HG03135 (cell line): ENCODE data around the gene ZNF318.
A peak's percentile ranks its signal among the peaks of the same experiment; 100 is the strongest.
"Not testable (repeated sequence)": the region's sequence is repeated elsewhere in the genome, so short reads cannot be mapped to it uniquely, and the experiment has no call there.

ENCODE experiments used
- ATAC-seq: cut with Tn5 transposase; IDR thresholded peaks from one replicate; pipeline ENCODE4 v1.9.1; 2021; ENCODE audit warnings: mild to moderate bottlenecking, moderate library complexity; ENCODE audit not compliant: unreplicated experiment

The ZNF318 gene, protein sequence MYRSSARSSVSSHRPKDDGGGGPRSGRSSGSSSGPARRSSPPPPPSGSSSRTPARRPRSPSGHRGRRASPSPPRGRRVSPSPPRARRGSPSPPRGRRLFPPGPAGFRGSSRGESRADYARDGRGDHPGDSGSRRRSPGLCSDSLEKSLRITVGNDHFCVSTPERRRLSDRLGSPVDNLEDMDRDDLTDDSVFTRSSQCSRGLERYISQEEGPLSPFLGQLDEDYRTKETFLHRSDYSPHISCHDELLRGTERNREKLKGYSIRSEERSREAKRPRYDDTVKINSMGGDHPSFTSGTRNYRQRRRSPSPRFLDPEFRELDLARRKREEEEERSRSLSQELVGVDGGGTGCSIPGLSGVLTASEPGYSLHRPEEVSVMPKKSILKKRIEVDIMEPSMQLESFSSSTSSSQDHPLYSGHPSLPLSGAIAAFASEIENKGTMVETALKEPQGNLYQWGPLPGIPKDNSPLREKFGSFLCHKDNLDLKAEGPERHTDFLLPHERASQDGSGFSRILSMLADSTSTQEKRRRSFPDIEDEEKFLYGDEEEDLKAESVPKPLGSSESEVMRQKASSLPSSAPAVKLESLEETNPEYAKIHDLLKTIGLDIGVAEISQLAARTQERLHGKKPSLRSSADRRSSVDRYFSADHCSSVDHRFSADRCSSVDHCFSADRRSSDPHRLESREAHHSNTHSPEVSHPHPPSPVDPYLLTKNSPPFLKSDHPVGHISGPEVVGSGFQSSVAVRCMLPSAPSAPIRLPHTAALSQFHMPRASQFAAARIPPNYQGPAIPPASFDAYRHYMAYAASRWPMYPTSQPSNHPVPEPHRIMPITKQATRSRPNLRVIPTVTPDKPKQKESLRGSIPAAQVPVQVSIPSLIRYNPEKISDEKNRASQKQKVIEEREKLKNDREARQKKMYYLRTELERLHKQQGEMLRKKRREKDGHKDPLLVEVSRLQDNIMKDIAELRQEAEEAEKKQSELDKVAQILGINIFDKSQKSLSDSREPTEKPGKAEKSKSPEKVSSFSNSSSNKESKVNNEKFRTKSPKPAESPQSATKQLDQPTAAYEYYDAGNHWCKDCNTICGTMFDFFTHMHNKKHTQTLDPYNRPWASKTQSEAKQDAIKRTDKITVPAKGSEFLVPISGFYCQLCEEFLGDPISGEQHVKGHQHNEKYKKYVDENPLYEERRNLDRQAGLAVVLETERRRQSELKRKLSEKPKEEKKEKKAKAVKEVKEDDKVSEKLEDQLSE (N-terminal part only)

DNA sequence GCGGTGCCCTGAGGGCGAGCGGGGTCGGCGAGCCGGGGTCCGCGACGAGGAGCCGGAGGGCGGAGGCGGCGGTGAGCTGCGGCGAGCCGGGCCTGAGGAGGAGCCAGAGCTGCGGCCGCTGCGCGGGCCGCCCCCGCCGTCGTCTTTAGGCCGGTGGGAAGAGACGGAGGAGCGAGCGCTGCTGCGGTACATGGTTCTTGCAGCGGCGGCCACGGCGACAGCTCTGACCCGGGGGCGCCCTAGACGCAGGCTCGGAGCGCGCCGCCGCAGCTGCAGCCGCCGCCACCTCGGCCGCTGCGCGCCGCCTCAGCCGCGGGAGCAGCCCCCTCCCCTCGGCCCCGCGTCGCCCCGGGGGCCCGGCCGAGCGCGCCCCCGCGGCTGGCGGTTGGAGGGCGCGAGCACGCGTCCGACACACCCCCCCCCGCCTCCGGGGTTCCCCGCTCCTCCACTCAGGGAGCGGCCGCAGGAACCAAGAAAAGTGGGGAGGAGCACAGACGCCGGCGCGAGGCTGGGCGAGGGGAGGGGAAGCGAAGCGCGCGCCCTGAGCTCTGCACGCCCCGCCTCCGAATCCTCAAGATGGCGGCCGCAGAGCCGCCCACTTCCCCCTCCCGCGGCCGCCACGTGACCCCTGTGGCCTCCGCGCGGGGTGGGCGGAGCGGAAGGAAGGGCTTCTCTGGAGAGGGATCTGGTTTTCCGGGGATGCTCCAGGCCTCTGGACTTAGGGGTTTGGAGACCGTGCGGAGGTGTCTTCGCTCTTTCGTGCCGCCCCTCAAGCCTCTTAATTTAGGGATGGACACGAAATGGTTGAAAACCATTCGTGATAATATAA is at the start of gene ZNF318:
Gene ZNF318, minus strand, starts transcription at position 474 of the 829 bp plus-strand sequence. Its CDS starts 282 bp downstream, at position 192.
- ATAC-seq: peak; percentile 80

DNA sequence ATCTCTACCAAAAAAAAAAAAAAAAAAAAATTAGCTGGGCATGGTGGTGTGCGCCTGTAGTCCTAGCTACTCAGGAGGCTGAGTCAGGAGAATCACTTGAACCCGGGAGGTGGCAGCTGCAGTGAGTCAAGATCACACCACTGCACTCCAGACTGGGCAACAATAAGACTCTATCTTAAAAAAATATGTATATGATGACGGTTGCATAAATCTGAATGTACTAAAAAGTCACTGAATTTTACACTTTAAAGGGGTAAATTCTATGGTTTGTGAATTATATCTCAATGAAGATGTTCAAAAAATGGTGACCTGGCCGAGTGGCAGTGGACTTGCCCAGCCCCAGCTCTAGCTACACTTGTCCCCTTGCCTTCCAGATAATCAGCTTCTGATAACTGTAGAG is 47.5 kb upstream of the ZNF318 start:
- no peak for ATAC-seq

DNA sequence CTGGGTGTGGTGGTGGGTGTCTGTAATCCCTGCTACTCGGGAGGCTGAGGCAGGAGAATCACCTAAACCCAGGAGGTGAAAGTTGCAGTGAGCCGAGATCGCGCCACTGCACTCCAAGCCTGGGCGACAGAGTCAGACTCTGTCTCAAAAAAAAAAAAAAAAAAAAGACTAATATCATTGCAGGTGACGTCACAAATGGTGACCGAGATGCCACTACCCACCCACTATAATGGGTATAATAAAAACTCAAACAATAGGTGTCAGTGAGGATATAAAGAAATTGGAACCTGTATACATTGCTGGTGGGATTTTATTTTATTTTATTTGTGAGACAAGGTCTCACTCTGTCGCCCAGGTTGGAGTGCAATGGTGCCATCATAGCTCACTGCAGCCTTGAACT is 45.8 kb upstream of the ZNF318 start:
- ATAC-seq: not testable (repeated sequence)

DNA sequence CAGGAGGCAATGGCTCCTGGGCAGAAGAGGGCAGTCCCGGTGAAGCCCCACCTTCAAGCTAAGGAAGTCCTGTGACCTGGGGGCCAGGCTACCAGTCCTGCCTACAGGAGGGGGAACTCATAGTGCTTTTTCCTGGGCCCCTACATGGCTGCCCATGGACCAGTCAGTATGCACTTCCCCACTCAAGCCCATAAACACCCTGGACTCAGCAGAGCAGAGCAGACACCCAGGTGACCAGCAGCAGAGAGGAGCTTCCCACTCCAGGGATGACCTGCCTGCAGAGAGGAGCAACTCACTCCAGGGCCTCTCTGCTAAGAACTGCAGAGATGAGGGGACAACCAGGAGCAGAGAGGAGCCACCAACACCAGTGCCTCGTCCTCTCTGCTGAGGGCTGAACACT is 43.6 kb upstream of the ZNF318 start:
- no peak for ATAC-seq

DNA sequence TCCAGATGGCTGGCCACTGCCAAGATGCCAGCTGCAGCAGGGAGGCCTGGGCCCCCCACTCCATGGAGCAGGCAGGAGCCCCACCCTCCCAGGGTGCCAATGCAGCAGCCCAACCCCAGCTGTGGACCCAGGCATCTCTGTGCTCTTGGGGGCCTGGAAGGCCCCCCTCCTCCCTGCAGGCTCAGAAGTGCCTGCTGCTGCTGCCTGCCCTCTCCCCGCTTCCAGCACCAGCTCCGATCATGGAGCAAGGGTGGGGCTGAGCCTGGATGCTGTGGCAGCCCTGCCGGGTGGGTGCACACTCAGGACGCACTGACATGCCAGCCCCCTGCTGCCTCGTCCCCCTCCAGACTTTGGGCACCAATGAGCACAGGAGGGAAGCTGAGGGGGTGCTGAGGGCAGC is 43.1 kb upstream of the ZNF318 start:
- ATAC-seq: no peak

DNA sequence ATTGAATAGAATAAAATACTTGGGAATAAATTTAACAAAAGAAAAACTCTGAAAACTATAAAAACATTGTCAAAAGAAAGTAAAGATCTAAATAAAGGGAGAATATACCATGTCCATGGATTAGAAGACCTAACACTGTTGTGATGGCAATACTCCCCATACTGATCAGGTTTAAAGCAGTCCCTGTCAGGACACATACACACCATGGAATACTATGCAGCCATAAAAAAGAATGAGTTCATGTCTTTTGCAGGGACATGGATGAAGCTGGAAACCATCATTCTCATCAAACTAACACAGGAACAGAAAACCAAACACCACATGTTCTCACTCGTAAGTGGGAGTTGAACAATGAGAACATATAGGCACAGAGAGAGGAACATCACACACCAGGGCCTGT is 41.3 kb upstream of the ZNF318 start:
- not testable (repeated sequence) for ATAC-seq

GRCh38 chr6:43408259-43408658 is 38.8 kb upstream of the ZNF318 start:
- ATAC-seq: no peak

DNA sequence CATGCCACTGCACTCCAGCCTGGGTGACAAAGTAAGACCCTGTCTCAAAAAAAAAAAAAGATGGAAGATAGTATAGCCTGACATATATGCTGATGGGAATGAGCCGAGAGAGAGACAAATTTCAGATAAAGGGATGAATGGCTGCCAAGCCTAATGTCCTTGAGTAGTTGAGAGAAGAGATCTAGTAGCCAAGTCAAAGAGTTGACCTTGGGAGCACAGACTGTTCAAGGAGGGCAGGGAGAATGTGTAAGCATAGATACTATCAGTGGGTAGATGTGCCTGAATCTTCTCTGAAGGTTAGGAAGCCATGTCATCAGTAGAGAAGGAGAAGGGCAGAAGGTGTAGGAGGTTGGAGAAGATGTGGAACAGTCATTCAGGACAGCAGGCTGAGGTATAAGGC is 37.8 kb upstream of the ZNF318 start:
- ATAC-seq: no peak

- no peak for ATAC-seq
Observed at GRCh38 chr6:43405354-43405753, 35.9 kb upstream of the ZNF318 start.

- ATAC-seq: no peak
Observed at GRCh38 chr6:43402820-43403219, 33.4 kb upstream of the ZNF318 start.

- no peak for ATAC-seq
Observed at GRCh38 chr6:43401730-43402129, 32.3 kb upstream of the ZNF318 start.

DNA sequence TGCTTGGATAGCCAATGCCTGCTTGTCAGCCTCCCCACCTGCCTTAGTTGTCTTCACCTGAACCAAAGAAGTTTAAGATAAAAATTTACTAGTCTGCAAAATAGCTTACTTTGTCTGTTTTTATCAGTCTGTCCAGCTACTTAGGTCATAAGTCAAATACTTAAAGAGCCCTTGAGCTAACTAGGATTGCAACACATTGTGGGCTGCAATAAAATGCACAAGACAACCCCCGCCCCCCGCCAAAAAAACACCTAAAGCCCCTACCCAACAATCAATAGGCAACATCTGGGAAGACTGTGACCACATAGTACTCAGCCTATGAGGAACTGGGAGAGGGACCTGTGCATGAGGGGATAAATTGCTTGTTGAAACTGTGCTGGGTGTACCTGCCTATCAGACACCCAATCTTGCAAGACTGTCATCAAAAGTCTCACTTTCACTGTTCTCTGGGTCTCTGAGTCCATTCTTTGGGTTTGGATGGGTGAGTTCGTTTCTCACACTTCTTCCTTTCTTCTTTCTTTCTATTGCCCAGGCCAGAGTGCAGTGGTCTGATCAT is 30.6 kb upstream of the ZNF318 start:
- no peak for ATAC-seq

DNA sequence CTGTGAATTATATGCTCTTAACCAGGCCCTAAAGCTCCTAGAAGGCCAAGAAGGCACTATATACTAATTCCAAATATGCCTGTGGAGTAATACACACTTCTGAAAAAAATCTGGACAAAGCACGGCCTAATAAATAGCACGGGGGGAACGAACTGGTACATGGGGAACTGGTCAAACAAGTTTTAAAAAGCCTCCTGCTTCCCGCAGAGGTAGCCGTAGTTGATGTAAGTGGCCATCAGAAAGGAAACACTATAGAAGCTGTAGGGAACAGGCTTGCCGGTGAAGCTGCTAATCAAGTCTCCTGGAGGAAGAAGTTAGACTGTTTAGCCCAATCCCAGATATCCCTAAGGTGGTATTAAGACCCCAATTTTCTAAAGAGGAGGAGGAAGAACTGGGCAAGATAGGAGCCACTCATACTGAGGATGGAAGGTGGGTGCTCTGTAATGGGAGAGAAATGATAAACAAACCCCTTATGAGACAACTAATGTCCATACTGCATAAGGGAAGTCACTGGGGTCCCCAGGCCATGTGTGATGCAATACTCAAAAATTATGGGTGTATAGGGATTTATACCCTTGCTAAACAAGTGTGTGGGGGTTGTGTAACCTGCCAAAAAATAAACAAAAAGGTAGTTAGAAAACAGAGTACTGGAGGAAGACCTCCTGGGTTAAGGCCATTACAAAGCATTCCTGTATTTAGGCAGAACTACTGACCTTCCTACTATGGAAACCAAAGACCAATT is 27.1 kb upstream of the ZNF318 start:
- no peak for ATAC-seq

DNA sequence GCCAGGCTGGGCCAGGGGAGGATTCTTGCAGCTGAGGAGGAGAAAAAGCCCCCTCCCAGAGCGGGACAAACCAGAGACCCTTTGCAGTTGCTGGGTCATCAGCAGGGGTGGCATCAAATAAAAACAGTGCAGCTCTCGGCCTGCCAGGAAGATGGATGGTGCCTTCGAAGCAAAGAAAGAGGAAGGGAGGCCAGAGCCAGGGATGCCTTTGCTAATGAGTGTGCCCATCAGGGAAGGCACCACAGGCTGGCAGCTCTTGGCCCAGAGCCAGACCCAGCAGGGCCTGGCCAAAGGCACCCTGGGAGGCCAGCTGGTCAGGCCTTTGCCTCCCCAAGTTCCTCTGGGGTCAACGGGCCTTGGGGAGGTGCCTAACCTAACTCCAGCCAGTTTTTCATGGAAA is 26.3 kb upstream of the ZNF318 start:
- no peak for ATAC-seq

DNA sequence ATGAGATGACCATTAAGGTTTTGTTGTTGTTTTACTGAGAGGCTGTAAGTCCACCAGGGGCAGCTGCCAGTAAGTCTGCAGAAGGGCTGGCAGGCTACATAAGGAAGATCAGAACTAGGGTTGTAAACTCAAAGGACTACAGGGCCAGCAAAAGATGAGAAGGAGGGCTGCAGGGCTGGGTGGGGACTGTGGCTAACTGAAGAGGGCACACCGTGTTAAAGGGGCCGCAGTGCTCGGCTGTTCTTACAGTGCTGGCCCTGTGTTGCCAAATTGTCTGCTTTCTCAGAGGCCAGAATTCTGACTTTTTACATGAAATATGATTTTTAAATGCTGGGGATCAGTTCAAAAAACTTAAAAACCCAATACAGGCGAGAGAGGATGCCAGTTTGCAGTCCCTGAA is 25.5 kb upstream of the ZNF318 start:
- ATAC-seq: no peak

- no peak for ATAC-seq
Observed at GRCh38 chr6:43393602-43394001, 24.2 kb upstream of the ZNF318 start.

GRCh38 chr6:43393133-43393532 is 23.7 kb upstream of the ZNF318 start:
- not testable (repeated sequence) for ATAC-seq

GRCh38 chr6:43391440-43392031 is 22.1 kb upstream of the ZNF318 start:
- ATAC-seq: no peak
